GM12878 (cell line): ENCODE results near the gene HERPUD2. TPM values are rescaled to one million over a fixed set of nuclear protein-coding genes. Genes with fewer than 3 reads are reported as not detected.
A peak's percentile ranks its signal among the peaks of the same experiment; 100 is the strongest.

Experiments
- ATAC-seq: fragments of 200-7000 bp; cut with Tn5 transposase; 3 replicates; pipeline ENCODE4 v1.9.1; 2020; ENCODE audit warnings: mild to moderate bottlenecking, moderate library complexity
- BruUV-seq: library from RNA; stranded (reverse); fragments of 400-500 nt; replicated peaks from 2 replicates; lab custom pipeline; 2021; lab: Mats Ljungman, UMichigan
- CTCF ChIA-PET: fragments of 300-600 bp; sonication (Branson Sonifier 250); formaldehyde crosslinking; extraction: SDS; loops from one replicate; lab custom pipeline; 2021; ENCODE audit warnings: inconsistent platforms; lab: Yijun Ruan, JAX
- POLR2A ChIA-PET: fragments of 350-600 bp; formaldehyde crosslinking; extraction: SDS; loops from one replicate; lab custom pipeline; 2021; ENCODE audit warnings: inconsistent platforms; lab: Charles Lee
- RAD21 ChIA-PET: fragments of 300-600 bp; sonication (Branson Sonifier 250); formaldehyde crosslinking; loops from one replicate; lab custom pipeline; 2023; ENCODE audit warnings: antibody characterized with exemption; ENCODE audit not compliant: unreplicated experiment; lab: Charles Lee
- SMC1A ChIA-PET: fragments of 300-600 bp; sonication (Branson Sonifier 250); formaldehyde crosslinking; loops from one replicate; lab custom pipeline; 2023; ENCODE audit not compliant: unreplicated experiment, uncharacterized antibody; lab: Charles Lee
- DNase-seq: peaks from one replicate; pipeline ENCODE4 v3.0.0-alpha.2; 2011; ENCODE audit warnings: low read depth, low spot score
- FAIRE-seq: peaks from 3 replicates; lab custom pipeline; 2011; peaks lifted over from hg19 to GRCh38; lab: Jason Lieb, UNC
- H2AFZ ChIP-seq: 2 replicates; pipeline ENCODE4 v1.6.0; 2011; ENCODE audit warnings: low read depth, low read length, control low read depth; ENCODE audit not compliant: control insufficient read depth
- H3K27ac ChIP-seq: 2 replicates; pipeline ENCODE4 v1.5.1; 2011; ENCODE audit warnings: control low read depth; ENCODE audit not compliant: control insufficient read depth, insufficient read depth
- H3K27me3 ChIP-seq, 2 experiments: replicated peaks in 1 of 2; 2 replicates each; pipeline versions ENCODE4 v1.6.0 to v1.6.1; 2011; ENCODE audit warnings: low read length in 1 of 2; ENCODE audit not compliant: control insufficient read depth in 2 of 2, insufficient read depth in 2 of 2
- H3K36me3 ChIP-seq, 2 experiments: 2 replicates each; pipeline ENCODE4 v1.5.1; 2011; ENCODE audit warnings: low read length in 1 of 2; ENCODE audit not compliant: control insufficient read depth in 2 of 2, insufficient read depth in 2 of 2
- H3K4me1 ChIP-seq: 2 replicates; pipeline ENCODE4 v1.6.1; 2011; ENCODE audit warnings: mild to moderate bottlenecking, low read length, moderate library complexity, mixed read lengths; ENCODE audit not compliant: control insufficient read depth, insufficient read depth
- H3K4me2 ChIP-seq: 2 replicates; pipeline ENCODE4 v1.6.0; 2011; ENCODE audit warnings: control low read depth; ENCODE audit not compliant: control insufficient read depth, insufficient read depth
- H3K4me3 ChIP-seq: fragments of 200-600 bp; sonication (generic); 2 replicates; pipeline ENCODE4 v1.5.1; 2016
- H3K79me2 ChIP-seq: 2 replicates; pipeline ENCODE4 v1.6.0; 2011; ENCODE audit warnings: low read length; ENCODE audit not compliant: control insufficient read depth, insufficient read depth
- H3K9ac ChIP-seq: 2 replicates; pipeline ENCODE4 v1.8.0; 2011; ENCODE audit warnings: low read length, control low read depth, mixed read lengths; ENCODE audit not compliant: control insufficient read depth, insufficient read depth
- H3K9me3 ChIP-seq: replicated peaks from 3 replicates; pipeline ENCODE4 v1.5.1; 2011; ENCODE audit warnings: mild to moderate bottlenecking, low read length; ENCODE audit not compliant: control insufficient read depth, insufficient read depth
- H4K20me1 ChIP-seq: 2 replicates; pipeline ENCODE4 v1.6.0; 2011; ENCODE audit not compliant: control insufficient read depth, insufficient read depth
- BRCA1 ChIP-seq: IDR thresholded peaks from 2 replicates; pipeline ENCODE4 v1.6.1; 2011; ENCODE audit warnings: low read depth, low read length, improper control_type of control experiment
- CBX3 ChIP-seq: fragments of 200-600 bp; sonication (generic); IDR thresholded peaks from 2 replicates; pipeline ENCODE4 v1.6.1; 2016; ENCODE audit warnings: low read depth, borderline replicate concordance
- CBX5 ChIP-seq: sonication (generic); IDR thresholded peaks from 2 replicates; pipeline ENCODE4 v1.6.1; 2016; ENCODE audit warnings: low read depth, moderate library complexity, mild to moderate bottlenecking, inconsistent platforms
- ESRRA ChIP-seq: IDR thresholded peaks from 2 replicates; pipeline ENCODE4 v1.6.1; 2012; ENCODE audit warnings: mild to moderate bottlenecking, low read length, improper control_type of control experiment
- KAT2A ChIP-seq: conservative IDR thresholded peaks from 2 replicates; pipeline ENCODE4 v1.6.1; 2011; ENCODE audit warnings: low read depth, low read length; ENCODE audit not compliant: control insufficient read depth
- WGBS: methylation state at CpG from one replicate; pipeline ENCODE4 v1.1.6; 2016; ENCODE audit warnings: low lambda C conversion rate; ENCODE audit not compliant: insufficient replicate concordance, insufficient coverage; ENCODE audit errors: missing lambda C conversion rate; 5-methylcytosine and 5-hydroxymethylcytosine counted together
- in situ Hi-C: fragments of 300-500 bp; cut with MboI; formaldehyde crosslinking; loops from 9 replicates; pipeline ENCODE4 v1.14.3; 2018; ENCODE audit warnings: mixed read lengths
- intact Hi-C: fragments of 100-400 bp; cut with micrococcal nuclease; formaldehyde crosslinking; loops from one replicate; pipeline ENCODE4 v1.14.2; 2022; ENCODE audit not compliant: unreplicated experiment
- polyA plus RNA-seq, 11 experiments: library from polyadenylated mRNA; depleted of rRNA in 4 of 11; unstranded in 6 of 11; stranded (reverse) in 5 of 11; fragments of >200 nt; fragmentation: Nextera tagmentation in 4 of 11; fragmentation: Illumina TruSeq in 1 of 11; extraction: Ambion mirVana in 4 of 11; extraction: Trizol in 1 of 11; gene quantifications; 1 replicate in 1 of 11; 2 replicates in 10 of 11; pipeline versions ENCODE4 v1.2.1 to v1.2.3, GENCODE V29; 2011 to 2016; ENCODE audit warnings: inconsistent platforms in 2 of 11, missing spikeins in 2 of 11, low read depth in 1 of 11
- total RNA-seq, 4 experiments: library from RNA; depleted of rRNA in 3 of 4; stranded (reverse); fragments of >200 nt in 3 of 4; fragmentation: Illumina TruSeq in 1 of 4; extraction: Trizol in 1 of 4; gene quantifications; 2 replicates each; pipeline versions ENCODE4 v1.2.1 to v1.2.3, GENCODE V29; 2013 to 2021
- TF ChIP-seq, protein P1 (sequence below): fragments of 450-650 bp; conservative IDR thresholded peaks from 2 replicates; pipeline ENCODE4 v1.6.1; 2017; ENCODE audit warnings: mild to moderate bottlenecking, moderate library complexity

HERPUD2 gene
- total and polyA plus RNA-seq, 10 of the 15 experiments (the other 5 are each of a cell fraction or from before 2014, with no cell fraction given): 4.7 to 69.6 (median 13.9) TPM

DNA sequence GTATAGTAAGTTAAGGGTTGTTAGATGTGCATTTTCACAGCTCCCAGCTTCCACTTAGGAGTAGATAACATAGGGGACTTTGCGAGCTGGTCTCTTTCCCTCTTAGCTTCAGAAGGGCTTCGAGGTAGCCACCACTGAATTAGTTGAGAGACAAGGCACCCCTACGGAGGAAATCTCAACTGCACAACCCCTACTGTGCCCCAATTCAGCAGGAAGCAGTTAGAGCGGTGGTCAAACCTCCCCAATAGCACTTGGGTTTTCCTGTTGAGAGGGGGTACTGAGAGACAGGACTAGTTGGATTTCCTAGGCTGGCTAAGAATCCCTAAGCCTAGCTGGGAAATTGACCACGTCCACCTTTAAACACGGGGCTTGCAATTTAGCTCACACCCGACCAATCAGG is 1.1 kb upstream of the HERPUD2 start:
- H3K27ac ChIP-seq: no peak overlapping the region
- POLR2A ChIA-PET: interaction anchor here (0.5 to 4.0 kb wide), 8 partner anchors 8 to 117 kb away, joined by 3 to 26 read pairs (median 8); partner anchors contain the start of gene SEPTIN7
- FAIRE-seq (no peak), ATAC-seq (no peak)
- peak overlapping the region; percentile 94 for H3K4me3 ChIP-seq
- RAD21 ChIA-PET: interaction anchor here (0.6 to 11.8 kb wide), 5 partner anchors 11 to 246 kb away, joined by 3 to 152 read pairs (median 7); no protein-coding TSS in a partner anchor
- H3K79me2 ChIP-seq: peaks cover 48% of the 10 kb centered on the region
- CTCF ChIA-PET: interaction anchor here (0.6 to 4.1 kb wide), 11 partner anchors 11 to 225 kb away, joined by 3 to 16 read pairs (median 4); partner anchors contain the start of gene SEPTIN7
- peak overlapping the region; percentile 97 for H3K9ac ChIP-seq
- intact Hi-C loops: loop anchor here (1.0 to 2.0 kb wide), 3 partner anchors 29 to 105 kb away; partner anchors contain the start of gene SEPTIN7
- peak overlapping the region; percentile 96 for H3K4me2 ChIP-seq
- no peak for TF ChIP-seq KAT2A
- TF ChIP-seq ESRRA: no peak
- TF ChIP-seq, protein P1, sequence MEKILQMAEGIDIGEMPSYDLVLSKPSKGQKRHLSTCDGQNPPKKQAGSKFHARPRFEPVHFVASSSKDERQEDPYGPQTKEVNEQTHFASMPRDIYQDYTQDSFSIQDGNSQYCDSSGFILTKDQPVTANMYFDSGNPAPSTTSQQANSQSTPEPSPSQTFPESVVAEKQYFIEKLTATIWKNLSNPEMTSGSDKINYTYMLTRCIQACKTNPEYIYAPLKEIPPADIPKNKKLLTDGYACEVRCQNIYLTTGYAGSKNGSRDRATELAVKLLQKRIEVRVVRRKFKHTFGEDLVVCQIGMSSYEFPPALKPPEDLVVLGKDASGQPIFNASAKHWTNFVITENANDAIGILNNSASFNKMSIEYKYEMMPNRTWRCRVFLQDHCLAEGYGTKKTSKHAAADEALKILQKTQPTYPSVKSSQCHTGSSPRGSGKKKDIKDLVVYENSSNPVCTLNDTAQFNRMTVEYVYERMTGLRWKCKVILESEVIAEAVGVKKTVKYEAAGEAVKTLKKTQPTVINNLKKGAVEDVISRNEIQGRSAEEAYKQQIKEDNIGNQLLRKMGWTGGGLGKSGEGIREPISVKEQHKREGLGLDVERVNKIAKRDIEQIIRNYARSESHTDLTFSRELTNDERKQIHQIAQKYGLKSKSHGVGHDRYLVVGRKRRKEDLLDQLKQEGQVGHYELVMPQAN: no peak
- no peak for TF ChIP-seq CBX5
- no peak for TF ChIP-seq CBX3
- TF ChIP-seq BRCA1: no peak
- TF ChIP-seq, all 136 proteins: peak for 0
- SMC1A ChIA-PET: interaction anchor here (0.5 to 14.9 kb wide), 7 partner anchors 14 to 280 kb away, joined by 3 to 157 read pairs (median 4); no protein-coding TSS in a partner anchor
- Histone ChIP-seq H3K27me3 (no peaks in the 10 kb centered on the region), H3K9me3 (no peaks in the 10 kb centered on the region), H2AFZ (no peak overlapping the region), H3K4me1 (no peaks in the 10 kb centered on the region), H3K36me3 (no peaks in the 10 kb centered on the region), H4K20me1 (no peaks in the 10 kb centered on the region)
- 53% methylated on average over 7 of the region's 7 CpGs for WGBS
- DNase-seq: no peak
- TSS peak; percentile 92 for BruUV-seq
- in situ Hi-C loops: no loop called here
